Sigmoid colon (tissue), 7 donors: ENCODE data around the gene SMAD6. TPM values are rescaled to one million over a fixed set of nuclear protein-coding genes. Genes with fewer than 3 reads are reported as not detected.

Experiments used
- DNase-seq: peaks from one replicate; pipeline ENCODE4 v3.0.0-alpha.2; 2019
- H3K27ac ChIP-seq, 4 donors: fragments of 200-600 bp; sonication (generic); one replicate each; pipeline ENCODE4 v1.5.1; 2016 to 2019; ENCODE audit warnings: mild to moderate bottlenecking in 1 of 4
- H3K27me3 ChIP-seq, 3 donors: fragments of 200-600 bp; sonication (generic); one replicate each; pipeline ENCODE4 v1.5.1; 2019; ENCODE audit warnings: mild to moderate bottlenecking in 1 of 3
- H3K36me3 ChIP-seq, 4 donors: fragments of 200-600 bp; sonication (generic); one replicate each; pipeline ENCODE4 v1.5.1; 2016 to 2019
- H3K4me1 ChIP-seq, 4 donors: fragments of 200-600 bp; sonication (generic); one replicate each; pipeline ENCODE4 v1.5.1; 2017 to 2019
- H3K4me3 ChIP-seq, 4 donors: fragments of 200-600 bp; sonication (generic); one replicate each; pipeline ENCODE4 v1.5.1; 2017 to 2019; ENCODE audit warnings: mild to moderate bottlenecking in 2 of 4, moderate library complexity in 1 of 4
- H3K9me3 ChIP-seq, 4 donors: fragments of 200-600 bp in 3 of 4; sonication (generic) in 3 of 4; one replicate each; pipeline versions ENCODE4 v1.5.1 to v1.6.1; 2013 to 2019
- EP300 ChIP-seq, 4 donors: sonication (generic); formaldehyde crosslinking; IDR thresholded peaks; one replicate each; pipeline ENCODE4 v1.6.1; 2017; ENCODE audit warnings: antibody characterized with exemption in 4 of 4
- POLR2A ChIP-seq, 2 donors: fragments of 450-650 bp; IDR thresholded peaks; one replicate each; pipeline ENCODE4 v1.6.1; 2016; ENCODE audit warnings: antibody characterized with exemption in 2 of 2, mild to moderate bottlenecking in 2 of 2, moderate library complexity in 2 of 2
- POLR2AphosphoS5 ChIP-seq, 4 donors: sonication (generic); formaldehyde crosslinking; IDR thresholded peaks; one replicate each; pipeline ENCODE4 v1.6.1; 2017; ENCODE audit warnings: antibody characterized with exemption in 4 of 4
- WGBS, 2 donors: extraction: QIAGEN DNeasy Blood & Tissue Kit; methylation state at CpG; one replicate each; pipeline ENCODE4 v1.1.7; 2013; 5-methylcytosine and 5-hydroxymethylcytosine counted together
- intact Hi-C: fragments of 100-400 bp; cut with DNase I; formaldehyde crosslinking; loops from one replicate; pipeline ENCODE4 v1.15.1; 2023
- polyA plus RNA-seq, 3 donors: library from polyadenylated mRNA; stranded (reverse); fragments of 200-250 nt; gene quantifications; one replicate each; pipeline ENCODE4 v1.2.3, GENCODE V29; 2013
- total RNA-seq, 4 donors: library from RNA; depleted of rRNA; stranded (reverse); fragments of >200 nt; gene quantifications; one replicate each; pipeline ENCODE4 v1.1.0, GENCODE V29; 2016
- TF ChIP-seq, protein P1 (sequence below), 4 experiments: fragments of 450-650 bp in 3 of 4; fragments of 200-600 bp in 1 of 4; IDR thresholded peaks; one replicate each; pipeline ENCODE4 v1.5.1; 2016 to 2019; ENCODE audit warnings: antibody characterized with exemption in 4 of 4, mild to moderate bottlenecking in 3 of 4, moderate library complexity in 2 of 4
- donor health status: healthy with polysubstance abuse.
- donor health status: Bipolar disorder and iron deficiency.
- donor health status: healthy.

SMAD6 gene
- total RNA-seq (1 to 10 TPM; 4.8 to 8.0 (median 5.8) TPM), polyA plus RNA-seq (1 to 10 TPM; 1.8 to 9.2 (median 1.8) TPM)

- Histone ChIP-seq H3K9me3 (no peaks in the 10 kb centered on the region), H3K27me3 (no peaks in the 10 kb centered on the region), H3K4me3 (peak within 1 kb of the TSS; percentile 57 to 72 (median 66)), H3K27ac (peak within 1 kb of the TSS; percentile 87 to 92 (median 88)), H3K36me3 (no peaks in the 10 kb centered on the region), H3K4me1 (peaks cover 0 to 57% (median 46%) of the 10 kb centered on the region in 4 donors)
- peak; percentile 97 for DNase-seq
- WGBS, 2 donors: 1% methylated on average over 55 of the region's 55 CpGs
- intact Hi-C loops: loop anchor here (2.0 kb wide), 1 partner anchor 73 kb away; no protein-coding TSS in a partner anchor
- TF ChIP-seq POLR2AphosphoS5 (IDR thresholded peaks at IDR 0.05) (peak; percentile 68 to 82 (median 72)), POLR2A (IDR thresholded peaks at IDR 0.05) (peak in 1 of 2 donors; percentile 24), EP300 (IDR thresholded peaks at IDR 0.05) (peak in 2 of 4 donors; percentile 14 to 56)
- TF ChIP-seq, protein P1, sequence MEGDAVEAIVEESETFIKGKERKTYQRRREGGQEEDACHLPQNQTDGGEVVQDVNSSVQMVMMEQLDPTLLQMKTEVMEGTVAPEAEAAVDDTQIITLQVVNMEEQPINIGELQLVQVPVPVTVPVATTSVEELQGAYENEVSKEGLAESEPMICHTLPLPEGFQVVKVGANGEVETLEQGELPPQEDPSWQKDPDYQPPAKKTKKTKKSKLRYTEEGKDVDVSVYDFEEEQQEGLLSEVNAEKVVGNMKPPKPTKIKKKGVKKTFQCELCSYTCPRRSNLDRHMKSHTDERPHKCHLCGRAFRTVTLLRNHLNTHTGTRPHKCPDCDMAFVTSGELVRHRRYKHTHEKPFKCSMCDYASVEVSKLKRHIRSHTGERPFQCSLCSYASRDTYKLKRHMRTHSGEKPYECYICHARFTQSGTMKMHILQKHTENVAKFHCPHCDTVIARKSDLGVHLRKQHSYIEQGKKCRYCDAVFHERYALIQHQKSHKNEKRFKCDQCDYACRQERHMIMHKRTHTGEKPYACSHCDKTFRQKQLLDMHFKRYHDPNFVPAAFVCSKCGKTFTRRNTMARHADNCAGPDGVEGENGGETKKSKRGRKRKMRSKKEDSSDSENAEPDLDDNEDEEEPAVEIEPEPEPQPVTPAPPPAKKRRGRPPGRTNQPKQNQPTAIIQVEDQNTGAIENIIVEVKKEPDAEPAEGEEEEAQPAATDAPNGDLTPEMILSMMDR (IDR thresholded peaks at IDR 0.05): no peak
Measured at GRCh38 chr15:66702035-66702786, at the start of gene SMAD6. Gene SMAD6, plus strand, starts transcription at chr15:66702236. Its CDS starts 1,023 bp downstream, at chr15:66703259.

DNA sequence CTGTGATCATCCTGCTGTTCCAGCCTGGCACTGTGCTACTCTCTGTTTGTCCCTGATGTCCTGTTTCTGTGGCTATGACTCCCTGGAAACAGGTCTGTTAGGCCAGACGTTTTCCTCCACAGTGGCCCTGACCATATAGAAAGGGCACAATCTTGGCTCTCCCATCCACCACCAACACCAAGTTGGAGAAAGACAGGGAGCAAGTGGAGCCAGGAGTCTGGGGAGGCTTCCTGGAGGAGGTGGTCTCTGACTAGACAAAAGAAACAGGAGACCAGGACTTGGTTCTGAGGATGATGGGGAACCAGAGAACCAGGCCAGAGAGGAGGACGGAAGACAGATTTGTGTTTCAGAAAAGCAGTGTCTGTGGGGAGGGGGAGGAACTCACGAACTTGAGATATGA is 49.2 kb upstream of the SMAD6 start:
- Histone ChIP-seq H3K27me3 (peaks cover 0 to 25% (median 0%) of the 10 kb centered on the region in 3 donors), H3K4me3 (no peak overlapping the region), H3K27ac (no peak overlapping the region), H3K9me3 (no peaks in the 10 kb centered on the region), H3K36me3 (no peaks in the 10 kb centered on the region), H3K4me1 (peaks cover 0 to 7% (median 3%) of the 10 kb centered on the region in 4 donors)
- WGBS, 2 donors: 88% methylated on average over 3 of the region's 3 CpGs
- TF ChIP-seq POLR2A (IDR thresholded peaks at IDR 0.05) (no peak), POLR2AphosphoS5 (IDR thresholded peaks at IDR 0.05) (no peak)
- no peak for DNase-seq
- intact Hi-C loops: no loop called here

DNA sequence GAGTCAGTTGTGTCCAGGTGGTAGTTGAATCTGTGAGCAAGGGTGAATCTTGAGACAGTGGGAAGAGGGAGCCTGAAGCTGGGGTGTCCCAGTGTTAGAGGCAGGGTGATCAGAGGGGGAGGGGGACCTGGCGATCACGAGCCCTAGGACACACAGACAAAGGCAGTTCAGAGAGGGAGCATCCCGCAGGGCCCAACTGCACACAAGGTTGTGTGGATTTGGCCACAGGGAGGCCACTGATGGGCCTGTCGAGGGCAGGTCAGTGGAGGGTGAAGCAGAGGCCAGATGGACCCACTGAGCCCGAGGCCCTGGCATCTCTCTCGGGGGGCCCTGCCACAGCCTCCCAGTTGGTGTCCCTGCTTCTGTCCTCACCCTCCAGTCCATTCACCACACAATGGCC is 48.6 kb upstream of the SMAD6 start:
- no peak for TF ChIP-seq POLR2AphosphoS5 (IDR thresholded peaks at IDR 0.05)
- TF ChIP-seq, protein P1 (IDR thresholded peaks at IDR 0.05): no peak
- TF ChIP-seq EP300 (IDR thresholded peaks at IDR 0.05): no peak
- TF ChIP-seq POLR2A (IDR thresholded peaks at IDR 0.05): no peak
- intact Hi-C loops: no loop called here
- H3K36me3 ChIP-seq: no peaks in the 10 kb centered on the region
- 90 to 93% methylated on average over 6 of the region's 6 CpGs for WGBS, 2 donors
- no peak overlapping the region for H3K27ac ChIP-seq
- H3K4me3 ChIP-seq: no peak overlapping the region
- no peaks in the 10 kb centered on the region for H3K9me3 ChIP-seq
- DNase-seq: no peak
- H3K27me3 ChIP-seq: peaks cover 0 to 25% (median 0%) of the 10 kb centered on the region in 3 donors
- peaks cover 0 to 7% (median 3%) of the 10 kb centered on the region in 4 donors for H3K4me1 ChIP-seq

GRCh38 chr15:66653852-66654251 is 48.2 kb upstream of the SMAD6 start:
- Histone ChIP-seq H3K9me3 (no peaks in the 10 kb centered on the region), H3K4me3 (no peak overlapping the region), H3K27ac (no peak overlapping the region), H3K4me1 (peaks cover 0 to 7% (median 3%) of the 10 kb centered on the region in 4 donors), H3K27me3 (peaks cover 0 to 25% (median 0%) of the 10 kb centered on the region in 3 donors), H3K36me3 (no peaks in the 10 kb centered on the region)
- 84 to 90% methylated on average over 13 of the region's 13 CpGs for WGBS, 2 donors
- TF ChIP-seq POLR2A (IDR thresholded peaks at IDR 0.05) (no peak), EP300 (IDR thresholded peaks at IDR 0.05) (no peak), POLR2AphosphoS5 (IDR thresholded peaks at IDR 0.05) (no peak)
- TF ChIP-seq, protein P1 (IDR thresholded peaks at IDR 0.05): no peak
- DNase-seq: no peak
- intact Hi-C loops: no loop called here

DNA sequence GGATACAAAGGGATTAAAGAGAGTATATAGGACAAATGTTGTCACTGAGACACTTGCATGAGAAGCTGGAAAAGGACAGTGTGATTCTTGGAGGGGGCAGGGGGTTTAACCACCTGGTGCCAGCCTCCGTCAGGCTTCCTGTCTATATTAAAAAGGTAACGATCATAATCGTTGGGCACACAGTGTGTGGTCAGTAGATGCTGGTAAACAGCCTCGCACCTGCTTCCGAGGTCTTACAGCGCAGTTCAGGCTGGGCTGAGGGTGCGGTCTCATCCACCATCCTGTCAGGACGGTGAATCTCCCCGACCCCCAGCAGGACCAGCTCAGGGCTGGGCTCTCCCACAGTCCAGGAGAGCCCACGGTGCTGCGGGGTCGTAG is 47.7 kb upstream of the SMAD6 start:
- Histone ChIP-seq H3K4me3 (no peak overlapping the region), H3K4me1 (peaks cover 0 to 7% (median 3%) of the 10 kb centered on the region in 4 donors), H3K27ac (no peak overlapping the region), H3K9me3 (no peaks in the 10 kb centered on the region), H3K36me3 (no peaks in the 10 kb centered on the region), H3K27me3 (peaks cover 0 to 25% (median 0%) of the 10 kb centered on the region in 3 donors)
- intact Hi-C loops: no loop called here
- TF ChIP-seq, protein P1 (IDR thresholded peaks at IDR 0.05): no peak
- no peak for TF ChIP-seq POLR2A (IDR thresholded peaks at IDR 0.05)
- WGBS, 2 donors: 49 to 53% methylated on average over 12 of the region's 12 CpGs
- no peak for DNase-seq
